Eye (tissue), 1 donor: Measurements from ENCODE around the gene DCDC2.
"Not testable (repeated sequence)": the region's sequence is repeated elsewhere in the genome, so short reads cannot be mapped to it uniquely, and the experiment has no call there.

Source experiments
- DNase-seq: peaks from one replicate; pipeline ENCODE4 v3.0.0-alpha.2; 2015

The DCDC2 gene

GRCh38 chr6:24255676-24256075 lies 102.2 kb downstream of the DCDC2 start:
- DNase-seq: no peak

DNA sequence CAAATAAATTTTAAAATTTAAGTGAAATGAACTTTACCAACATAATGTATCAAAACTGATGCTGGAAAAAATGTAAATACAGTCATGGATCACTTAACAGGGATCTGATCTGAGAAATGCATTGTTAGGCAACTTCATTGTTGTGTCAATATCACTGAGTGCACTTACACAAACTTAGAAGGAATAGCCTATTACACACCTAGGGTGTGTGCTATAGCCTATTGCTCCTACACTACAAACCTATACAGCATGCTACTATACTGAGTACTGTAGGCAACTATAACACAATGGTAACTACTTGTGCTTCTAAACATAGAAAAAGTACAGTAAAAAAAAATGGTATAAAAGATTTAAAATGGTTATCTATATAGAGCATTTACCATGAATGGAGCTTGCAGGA lies 104.5 kb downstream of the DCDC2 start:
- no peak for DNase-seq

- DNase-seq: peak; percentile 86
Measured at GRCh38 chr6:24252280-24252679, 105.6 kb downstream of the DCDC2 start.

- DNase-seq: no peak
Measured at GRCh38 chr6:24251339-24251738, 106.5 kb downstream of the DCDC2 start.

DNA sequence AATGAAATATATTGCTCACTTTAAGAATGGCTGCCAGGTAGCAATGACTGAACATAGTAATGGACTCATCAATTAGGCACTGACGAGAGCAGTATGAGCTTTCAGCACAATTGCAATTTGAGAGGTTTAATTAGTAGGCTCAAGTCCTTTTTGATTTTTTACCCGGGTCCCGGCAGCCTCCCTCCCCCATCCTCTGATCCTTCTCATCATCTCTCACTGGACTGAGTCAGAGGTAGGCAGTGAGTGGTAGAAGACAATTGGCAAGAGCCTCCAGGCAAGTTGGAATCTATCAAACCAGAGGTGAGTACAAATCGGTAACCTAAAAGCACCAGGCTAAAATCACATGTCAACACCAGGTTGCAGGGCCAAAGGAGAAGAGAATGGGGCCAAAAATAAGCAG lies 107.9 kb downstream of the DCDC2 start:
- DNase-seq: peak; percentile 28

GRCh38 chr6:24245275-24245674 lies 112.6 kb downstream of the DCDC2 start:
- DNase-seq: no peak

- no peak for DNase-seq
Measured at GRCh38 chr6:24242924-24243323, 114.9 kb downstream of the DCDC2 start.

DNA sequence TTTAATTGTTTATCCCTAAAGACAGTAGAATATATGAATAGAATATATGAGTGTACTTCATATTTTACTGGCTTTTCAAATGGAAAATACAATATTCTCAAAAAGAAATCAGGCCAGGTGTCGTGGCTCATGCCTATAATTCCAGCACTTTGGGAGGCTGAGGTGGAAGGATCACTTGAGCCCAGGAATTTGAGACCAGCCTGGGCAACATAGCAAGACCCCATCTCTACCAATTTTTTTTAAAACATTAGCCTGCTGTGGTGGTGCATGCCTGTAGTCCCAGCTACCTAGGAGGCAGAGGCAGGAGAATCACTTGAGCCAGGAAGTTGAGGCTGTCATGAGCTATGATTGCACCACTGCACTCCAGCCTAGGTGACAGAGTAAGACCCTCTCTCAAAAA lies 116.1 kb downstream of the DCDC2 start:
- not testable (repeated sequence) for DNase-seq

DNA sequence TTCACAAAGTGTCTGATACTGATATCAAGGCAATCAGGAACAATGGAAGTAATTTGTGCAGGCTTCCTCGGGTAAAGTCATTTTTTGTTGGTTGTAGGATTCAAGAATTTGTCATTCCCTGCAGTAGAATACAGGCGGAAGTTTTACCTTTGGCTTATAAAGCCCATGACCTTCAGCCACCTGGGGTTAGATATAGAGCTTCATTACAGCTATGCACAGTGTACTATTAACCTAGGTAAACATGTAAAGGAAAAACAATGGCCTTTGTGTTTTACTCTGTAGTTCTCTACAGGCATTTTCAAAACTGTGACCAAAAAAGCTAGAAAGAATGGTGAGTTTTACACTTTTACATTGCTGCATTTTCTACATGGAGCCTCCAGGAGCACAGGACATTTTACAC lies 116.9 kb downstream of the DCDC2 start:
- DNase-seq: no peak

DNA sequence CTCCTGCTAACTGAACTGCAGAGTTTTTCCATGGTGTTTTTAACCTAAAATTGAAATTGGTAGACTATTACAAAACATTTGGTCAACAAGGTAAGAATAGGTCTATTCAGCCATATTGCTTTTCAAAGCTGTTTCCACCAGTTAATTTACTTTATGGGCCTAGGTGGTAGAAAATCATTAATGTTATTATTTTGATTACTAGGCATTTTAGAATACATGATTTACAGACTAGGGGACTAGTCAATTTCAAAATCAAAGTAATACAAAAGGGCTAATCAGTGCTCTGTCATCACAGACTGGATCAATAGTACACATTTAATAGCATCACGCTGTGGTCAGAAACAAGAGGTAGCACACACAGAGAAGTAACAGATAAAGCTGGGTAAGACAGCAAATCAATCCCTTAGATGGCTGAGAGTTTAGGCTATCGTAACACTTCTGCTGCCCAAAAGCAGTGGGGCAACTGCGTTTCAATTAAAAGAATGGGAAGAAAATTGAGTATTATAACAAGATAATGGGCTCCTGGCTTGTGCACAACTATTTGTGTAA lies 117.4 kb downstream of the DCDC2 start:
- no peak for DNase-seq

DNA sequence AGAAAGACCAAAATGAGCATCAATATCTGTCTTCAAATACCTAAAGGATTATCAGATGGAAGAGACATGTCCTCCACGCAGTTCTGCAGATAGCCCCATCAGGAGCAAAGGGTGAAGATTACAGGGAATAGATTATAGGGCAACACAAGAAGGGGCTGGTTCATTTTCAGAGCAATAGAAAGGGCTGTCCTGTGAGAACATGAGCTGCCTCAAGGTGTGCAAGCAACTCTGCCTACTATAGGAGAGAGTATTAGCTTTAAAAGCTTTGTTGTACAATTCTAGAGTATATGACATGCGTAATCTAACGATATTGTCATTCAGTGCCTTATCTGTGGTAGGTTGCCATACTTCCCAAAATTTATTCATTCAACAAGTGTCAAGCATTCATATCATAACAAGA lies 119.2 kb downstream of the DCDC2 start:
- DNase-seq: no peak

DNA sequence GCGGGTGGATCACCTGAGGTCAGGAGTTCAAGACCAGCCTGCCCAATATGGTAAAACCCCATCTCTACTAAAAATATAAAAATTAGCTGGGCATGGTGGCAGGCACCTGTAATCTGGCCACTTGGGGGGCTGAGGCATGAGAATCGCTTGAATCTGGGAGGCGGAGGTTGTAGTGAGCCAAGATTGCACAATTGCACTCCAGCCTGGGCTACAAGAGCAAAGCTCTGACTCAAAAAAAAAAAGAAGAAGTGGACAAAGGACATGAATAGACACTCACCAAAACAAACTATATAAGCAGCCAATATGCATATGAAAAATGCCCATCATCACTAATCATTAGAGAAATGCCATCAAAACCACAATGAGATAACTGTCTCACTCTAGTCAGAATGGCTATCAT lies 121.1 kb downstream of the DCDC2 start:
- not testable (repeated sequence) for DNase-seq

DNA sequence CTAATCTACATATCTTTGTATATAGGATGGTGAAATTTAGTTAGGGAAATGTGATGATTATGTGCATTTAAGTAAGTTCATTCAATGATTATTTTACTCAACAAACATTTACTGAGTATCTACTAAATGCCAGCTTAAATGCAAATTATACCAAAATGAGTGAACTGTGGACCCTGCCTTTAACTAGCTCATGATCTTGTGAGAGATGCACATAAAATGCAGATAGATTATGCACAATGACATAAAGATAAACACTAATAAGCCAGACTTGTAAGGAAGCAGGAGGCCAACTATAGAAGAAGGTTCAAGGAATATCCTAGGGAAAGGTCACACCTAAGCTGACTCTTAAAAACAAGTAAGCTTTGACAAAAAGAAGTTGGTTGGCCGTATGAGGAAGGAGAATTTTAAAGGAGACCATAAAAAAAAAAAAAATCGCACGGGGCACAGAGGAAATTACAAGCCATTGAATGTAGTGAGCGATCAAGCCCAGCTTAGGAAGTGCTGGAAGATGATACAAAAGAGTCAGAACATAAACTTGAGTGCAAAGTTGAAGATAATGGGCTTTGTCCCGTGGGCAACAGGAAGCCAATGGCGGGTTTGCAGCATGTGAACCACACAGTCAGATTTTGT lies 123.9 kb downstream of the DCDC2 start:
- DNase-seq: no peak

GRCh38 chr6:24231438-24231977 lies 126.4 kb downstream of the DCDC2 start:
- no peak for DNase-seq

DNA sequence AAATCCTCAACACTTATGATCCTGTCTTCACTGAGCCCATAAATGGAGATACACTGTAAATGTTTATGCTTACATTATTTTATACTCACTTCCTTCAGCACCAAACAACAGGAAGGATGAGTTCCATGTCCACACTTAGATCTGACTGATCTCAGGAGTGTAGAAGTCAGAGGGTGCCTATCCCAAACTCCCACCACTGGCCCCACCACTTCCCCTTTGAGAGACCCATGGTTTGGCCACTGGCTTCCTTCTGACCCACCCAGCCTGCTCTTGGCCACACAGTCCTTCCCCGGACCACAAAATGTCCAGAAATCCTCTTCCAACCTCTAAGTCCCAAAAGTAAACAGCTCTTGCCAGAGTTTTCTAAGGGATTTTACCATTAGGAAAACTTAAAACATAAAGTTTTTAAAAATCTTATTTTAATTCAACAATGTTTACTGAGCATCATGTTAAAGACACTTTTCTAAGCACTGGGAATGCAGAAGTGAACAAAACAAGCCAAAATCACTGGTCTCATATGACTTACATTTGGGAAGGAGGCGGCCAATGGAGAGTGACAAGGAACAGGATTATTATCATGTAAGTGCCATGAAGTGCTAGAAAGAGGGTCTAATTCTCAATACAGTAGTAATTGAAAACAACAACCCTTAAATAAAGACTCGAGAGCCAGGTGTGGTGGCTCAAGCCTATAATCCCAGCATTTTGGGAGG lies 128.0 kb downstream of the DCDC2 start:
- no peak for DNase-seq

GRCh38 chr6:24228681-24229255 lies 129.1 kb downstream of the DCDC2 start:
- no peak for DNase-seq

DNA sequence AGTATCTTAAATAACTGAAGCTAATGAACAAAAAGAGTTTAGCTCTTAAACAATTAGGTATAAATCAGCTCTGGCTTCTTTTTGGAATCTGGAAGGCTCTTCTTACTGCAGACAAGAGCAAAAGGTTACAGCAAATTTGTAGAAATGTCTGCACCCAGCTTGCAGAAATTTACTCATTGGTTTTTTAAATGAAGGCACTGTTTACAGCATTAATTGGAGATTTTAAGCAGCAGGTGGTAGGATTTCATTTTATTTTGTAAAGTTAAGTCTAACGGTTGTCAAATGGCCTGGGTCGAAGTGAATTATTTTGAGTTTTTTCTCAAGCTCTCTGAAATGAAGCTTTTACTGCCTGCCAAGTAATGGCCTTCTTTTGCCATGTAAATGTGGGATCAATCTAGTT lies 129.7 kb downstream of the DCDC2 start:
- DNase-seq: no peak

- DNase-seq: no peak
Measured at GRCh38 chr6:24227556-24227955, 130.3 kb downstream of the DCDC2 start.

DNA sequence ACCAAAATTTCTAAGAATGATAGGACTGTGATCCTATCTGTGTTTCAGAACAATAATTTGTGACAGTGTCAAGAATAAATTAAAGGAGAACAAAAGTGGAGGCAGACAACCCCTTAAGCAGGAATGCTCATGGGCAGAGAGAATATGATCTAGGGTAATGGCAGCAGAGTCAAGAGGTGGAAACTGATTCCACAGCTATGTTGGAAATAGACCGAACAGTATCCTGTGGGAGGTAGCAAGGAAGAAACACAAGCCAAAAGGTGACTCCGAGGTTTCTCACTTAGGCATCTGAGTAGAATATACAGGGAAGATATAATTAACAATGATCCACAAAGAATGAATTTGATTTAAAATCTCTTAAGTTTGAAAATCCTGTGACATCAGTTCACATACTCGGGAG lies 131.3 kb downstream of the DCDC2 start:
- no peak for DNase-seq

- DNase-seq: no peak
Measured at GRCh38 chr6:24225838-24226237, 132.0 kb downstream of the DCDC2 start.

GRCh38 chr6:24223115-24223919 lies 134.5 kb downstream of the DCDC2 start:
- no peak for DNase-seq

DNA sequence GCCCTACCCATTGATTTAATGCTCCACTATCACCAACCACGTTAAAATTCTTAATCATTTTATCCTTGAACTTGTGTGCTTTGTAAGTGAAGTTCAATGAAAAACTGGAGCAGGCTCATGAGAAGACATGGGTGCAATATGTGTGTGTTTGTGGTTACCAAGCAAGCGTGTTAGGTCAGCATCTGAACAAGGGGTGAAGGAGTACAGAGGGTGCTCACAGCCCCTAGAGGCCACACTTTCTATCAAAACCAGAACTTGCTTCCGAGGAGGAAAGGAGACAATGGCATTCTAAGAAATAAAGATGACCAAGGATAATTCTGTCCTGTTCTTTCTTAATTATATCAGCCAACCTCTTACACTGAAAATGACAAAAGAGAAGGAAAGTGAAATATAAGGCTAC lies 138.2 kb downstream of the DCDC2 start:
- DNase-seq: no peak

GRCh38 chr6:24214984-24215383 lies 142.9 kb downstream of the DCDC2 start:
- DNase-seq: no peak
